Raji (cell line): ENCODE results near the gene CTSL.

Experiments
- POLR2A ChIP-seq: IDR thresholded peaks from 2 replicates; pipeline ENCODE4 v1.6.1; 2011; ENCODE audit warnings: low read depth, low read length, control low read depth; ENCODE audit not compliant: insufficient read depth

The CTSL gene

DNA sequence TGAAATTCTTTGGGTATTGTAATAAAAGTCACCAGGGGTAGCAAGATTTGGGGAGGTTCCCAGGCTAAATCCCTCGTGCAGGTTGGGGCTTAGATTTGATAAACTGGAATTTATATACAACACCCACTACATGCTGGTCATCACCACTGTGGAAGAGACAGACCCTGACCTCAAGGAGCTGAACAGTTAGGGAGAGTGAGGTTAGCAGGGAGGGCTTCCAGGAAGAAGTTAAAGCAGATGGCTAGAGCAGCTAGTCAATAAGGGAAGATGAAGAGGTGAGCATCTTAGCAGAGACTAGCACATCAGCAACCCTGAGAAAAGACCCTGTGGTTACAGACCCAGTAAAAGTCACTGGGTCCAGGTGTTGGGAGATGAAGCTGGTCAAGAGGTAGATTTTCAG is 6.4 kb downstream of the CTSL start:
- no peak for TF ChIP-seq POLR2A

DNA sequence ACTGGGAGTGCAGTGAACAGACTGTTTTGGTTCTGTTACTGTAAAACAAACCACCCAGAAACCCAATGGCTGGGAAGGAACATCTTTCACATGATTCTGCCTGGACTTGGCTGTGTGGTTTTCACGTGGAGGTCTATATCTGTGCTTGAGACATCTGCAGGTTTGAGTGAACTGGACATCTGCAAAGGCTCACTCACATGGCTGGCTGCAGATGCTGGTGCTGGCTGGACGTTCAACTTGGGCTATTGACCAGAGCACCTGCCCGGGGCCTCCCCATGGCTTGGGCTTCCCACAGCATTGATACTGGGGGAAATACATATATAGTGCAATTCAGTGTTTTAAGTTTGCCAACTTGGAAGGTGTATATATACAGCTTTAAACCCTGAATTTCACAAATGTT is 6.8 kb downstream of the CTSL start:
- TF ChIP-seq POLR2A = no peak

DNA sequence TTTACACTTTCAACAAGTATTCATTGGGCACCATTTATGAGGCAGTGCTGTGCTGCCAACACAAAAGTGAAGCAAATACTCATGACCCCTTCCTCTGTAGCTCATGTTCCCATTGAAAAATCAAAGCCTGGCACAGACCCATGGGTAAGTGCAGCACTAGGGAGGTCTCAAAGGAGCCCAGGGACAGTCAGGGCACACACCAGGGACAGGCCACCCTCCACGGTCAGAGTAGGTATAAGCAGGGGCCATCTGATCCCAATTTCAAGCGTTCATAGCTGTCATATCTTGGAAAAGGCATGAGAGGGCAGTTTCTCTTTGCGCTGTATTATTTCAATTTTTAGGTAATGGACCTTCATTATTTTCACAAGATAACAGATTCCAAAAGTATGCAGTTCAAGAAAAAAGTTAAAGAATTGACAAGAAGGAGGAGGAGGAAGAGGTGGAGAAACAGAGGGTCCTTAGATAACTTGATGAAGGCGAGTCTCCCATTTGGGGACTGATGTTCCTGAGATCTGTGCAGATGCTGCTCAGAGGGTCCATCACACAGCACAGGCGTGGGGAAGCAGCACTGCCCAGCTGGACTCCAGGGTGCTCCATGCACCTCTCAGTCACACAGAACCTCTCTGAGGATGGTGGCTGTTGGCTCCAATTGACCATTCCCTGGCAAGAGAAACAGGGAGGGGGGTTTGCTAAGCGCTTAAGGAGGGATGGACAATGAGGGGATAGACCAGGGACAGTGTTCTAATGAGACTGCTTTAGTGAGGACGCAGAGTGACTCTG is 7.5 kb downstream of the CTSL start:
- TF ChIP-seq POLR2A = no peak

DNA sequence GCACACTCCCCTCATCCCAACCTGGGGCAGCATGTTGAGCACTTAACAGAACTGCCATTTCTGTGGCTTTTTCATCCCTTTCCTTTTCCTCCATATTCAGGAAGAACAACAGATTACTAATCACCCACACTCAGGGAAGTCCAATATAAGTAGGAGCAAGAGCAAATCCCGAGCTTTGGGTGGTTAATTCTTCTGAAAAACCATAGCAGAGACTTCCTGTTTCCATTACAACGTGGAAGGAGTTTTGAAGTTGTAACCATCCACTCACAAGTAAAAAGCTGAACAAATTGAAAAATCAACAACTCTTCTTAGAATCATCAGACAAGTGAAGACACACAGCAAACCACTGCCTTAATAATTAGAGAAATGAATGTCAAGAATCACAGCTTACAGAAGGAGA is 8.2 kb downstream of the CTSL start:
- no peak for TF ChIP-seq POLR2A

DNA sequence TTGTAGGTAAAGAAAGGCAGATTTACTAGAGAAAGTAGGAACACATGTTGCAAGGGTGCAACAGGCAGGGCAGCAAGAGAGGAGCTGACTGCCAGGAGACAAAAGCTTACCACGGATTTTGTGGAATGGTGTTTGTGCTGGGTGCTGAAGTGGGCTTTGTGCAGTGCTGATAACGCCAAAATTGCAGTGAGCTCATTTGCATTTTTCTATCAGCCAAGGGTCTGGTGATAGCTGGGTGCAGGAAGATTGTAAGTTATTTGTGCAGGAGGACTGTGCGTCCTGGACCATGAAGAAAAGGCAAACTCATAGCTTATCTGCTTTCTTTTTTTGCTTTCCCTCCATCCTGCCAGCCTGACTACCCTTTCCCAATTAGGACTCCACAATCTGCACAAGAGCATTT is 13.6 kb downstream of the CTSL start:
- no peak for TF ChIP-seq POLR2A

DNA sequence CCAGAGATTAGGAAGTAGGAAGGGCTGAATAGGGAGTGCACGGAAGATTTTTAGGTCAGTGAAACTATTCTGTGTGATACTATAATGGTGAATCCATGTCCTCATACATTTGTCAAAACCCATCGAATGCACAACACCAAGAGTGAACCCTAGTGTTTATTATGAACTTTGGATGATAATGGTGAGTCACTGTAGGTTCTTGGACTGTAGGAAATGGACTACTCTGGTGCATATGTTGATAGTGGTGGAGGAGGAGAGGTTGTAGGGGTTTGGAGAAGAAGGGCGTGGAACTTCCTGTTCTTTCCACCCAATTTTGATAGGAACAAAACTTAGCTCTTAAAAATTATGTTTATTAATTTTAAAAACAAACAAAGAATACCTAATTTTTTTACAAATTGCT is 14.3 kb downstream of the CTSL start:
- no peak for TF ChIP-seq POLR2A

DNA sequence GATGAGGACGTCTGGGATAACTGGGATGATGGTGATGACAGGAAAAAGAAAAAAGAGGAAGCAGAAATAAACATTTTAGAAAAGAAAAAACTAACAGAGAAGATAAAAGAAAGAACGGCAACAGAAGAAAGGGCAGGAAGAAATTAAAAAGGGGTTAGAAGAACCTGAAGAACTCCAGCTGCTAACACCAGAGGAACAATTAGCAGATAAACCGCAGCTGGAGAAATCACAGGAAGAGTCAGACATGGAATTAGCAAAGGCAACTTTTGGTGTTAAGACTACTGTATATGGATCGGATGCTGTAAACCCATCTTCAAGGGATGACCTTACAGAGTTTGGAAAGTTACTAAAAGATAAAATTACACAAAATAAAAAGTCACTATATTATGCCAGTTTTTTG is 15.4 kb downstream of the CTSL start:
- TF ChIP-seq POLR2A = no peak

DNA sequence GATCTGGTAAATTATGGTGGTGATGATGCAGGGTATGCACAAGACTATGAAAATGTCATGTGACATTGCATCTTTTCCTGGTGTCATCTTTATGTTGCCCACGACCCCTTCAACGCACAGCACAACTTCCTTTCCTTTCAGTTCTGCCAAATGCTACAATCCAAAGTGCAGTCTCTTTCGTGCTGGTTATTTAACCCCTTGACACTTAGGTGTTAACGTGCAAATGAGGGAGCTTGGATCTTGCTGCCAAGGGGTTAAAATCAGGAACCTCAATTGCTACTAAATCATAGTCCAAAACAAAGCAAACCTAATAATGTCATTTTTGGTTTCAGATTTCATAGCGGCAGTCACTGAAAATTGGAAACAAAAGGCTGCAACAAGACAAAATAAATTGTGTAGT is 16.0 kb downstream of the CTSL start:
- no peak for TF ChIP-seq POLR2A

DNA sequence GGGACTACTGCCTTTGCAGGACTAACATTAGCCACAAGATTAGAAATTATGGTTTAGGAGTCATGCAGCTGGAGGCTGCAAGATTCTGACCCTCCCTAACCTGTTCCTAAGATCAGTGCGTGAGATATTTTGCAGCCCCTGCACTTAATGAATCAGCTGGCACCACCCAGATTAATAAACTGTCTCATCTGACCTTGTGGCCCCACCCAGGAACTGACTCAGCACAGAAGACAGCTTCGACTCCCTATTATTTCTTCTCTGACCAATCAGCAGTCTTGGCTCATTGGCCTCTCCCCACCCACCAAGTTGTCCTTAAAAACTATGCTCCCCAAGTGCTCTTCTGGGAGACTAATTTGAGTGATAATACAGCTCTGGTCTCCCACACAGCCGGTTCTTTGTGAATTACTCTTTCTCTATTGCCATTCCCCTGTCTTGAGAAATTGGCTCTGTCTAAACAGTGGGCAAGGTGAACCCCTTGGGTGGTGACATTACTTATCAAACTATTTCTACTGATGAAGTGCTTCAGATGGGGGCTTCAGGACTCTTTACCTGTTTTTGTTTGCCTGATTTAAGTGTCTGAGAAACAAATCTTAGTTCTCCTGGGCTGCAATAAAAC is 17.0 kb downstream of the CTSL start:
- no peak for TF ChIP-seq POLR2A

DNA sequence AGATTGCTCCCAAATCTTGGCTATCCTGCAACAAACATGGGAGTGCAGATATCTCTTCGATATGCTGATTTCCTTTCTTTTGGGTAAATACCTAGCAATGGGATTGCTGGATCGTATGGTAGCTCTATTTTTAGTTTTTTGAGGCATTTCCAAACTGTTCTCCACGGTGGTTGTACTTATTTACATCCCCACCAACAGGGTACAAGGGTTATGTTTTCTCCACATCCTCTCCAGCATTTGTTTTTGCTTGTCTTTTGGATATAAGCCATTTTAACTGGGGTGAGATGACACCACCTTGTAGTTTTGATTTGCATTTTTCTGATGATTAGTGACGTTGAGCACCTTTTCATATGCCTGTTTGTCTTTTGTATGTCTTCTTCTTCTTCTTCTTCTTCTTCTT is 20.3 kb downstream of the CTSL start:
- no peak for TF ChIP-seq POLR2A

DNA sequence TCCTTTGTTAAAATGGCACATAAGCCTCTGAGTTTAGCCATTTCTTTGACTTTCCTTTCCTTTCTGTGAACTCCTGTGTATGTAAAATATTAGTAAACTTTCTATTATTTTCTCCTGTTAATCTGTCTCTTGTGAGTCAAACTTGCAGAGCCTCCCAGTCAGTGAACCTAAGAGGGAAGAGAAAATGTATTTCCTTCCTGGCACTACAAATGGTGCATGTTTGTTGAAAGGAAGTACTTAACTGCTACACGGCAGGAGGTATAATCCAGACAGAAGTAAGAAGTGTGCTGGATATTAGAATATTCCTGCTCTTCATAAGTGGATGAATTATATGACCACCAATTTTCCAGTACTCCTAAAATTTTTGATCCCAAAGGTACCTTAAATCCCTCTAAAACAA is 23.0 kb downstream of the CTSL start:
- no peak for TF ChIP-seq POLR2A

DNA sequence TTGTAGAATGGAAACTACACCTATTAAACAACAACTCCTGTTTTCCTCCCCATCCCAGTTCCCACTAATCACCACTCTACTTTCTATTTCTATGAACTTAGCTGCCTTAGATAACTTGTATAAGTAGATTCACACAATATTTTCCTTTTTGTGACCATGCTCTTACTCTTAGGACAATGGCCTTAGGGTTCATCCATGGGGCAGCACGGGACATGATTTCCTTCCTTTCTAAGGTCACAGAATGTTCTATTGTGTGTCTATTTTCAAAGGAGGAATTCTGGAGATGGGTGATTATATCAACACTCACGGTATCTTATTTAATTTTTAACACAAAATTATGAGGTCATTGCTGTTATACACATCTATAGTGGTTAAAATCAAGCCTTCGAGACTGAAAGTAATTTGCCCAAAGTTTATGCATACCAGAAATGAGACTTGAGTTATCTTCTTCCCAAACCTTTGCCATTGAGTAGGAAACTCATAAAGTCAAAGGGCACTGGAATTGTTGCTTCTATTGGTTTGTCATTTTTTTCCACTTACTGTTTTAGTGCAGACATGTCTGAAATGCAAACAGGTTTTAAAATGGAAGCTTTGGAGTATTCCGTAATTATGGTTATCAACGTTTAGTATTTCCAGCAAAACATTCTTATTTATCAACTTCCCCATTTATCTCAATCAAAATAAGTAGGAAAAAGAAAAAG is 23.6 kb downstream of the CTSL start:
- no peak for TF ChIP-seq POLR2A

DNA sequence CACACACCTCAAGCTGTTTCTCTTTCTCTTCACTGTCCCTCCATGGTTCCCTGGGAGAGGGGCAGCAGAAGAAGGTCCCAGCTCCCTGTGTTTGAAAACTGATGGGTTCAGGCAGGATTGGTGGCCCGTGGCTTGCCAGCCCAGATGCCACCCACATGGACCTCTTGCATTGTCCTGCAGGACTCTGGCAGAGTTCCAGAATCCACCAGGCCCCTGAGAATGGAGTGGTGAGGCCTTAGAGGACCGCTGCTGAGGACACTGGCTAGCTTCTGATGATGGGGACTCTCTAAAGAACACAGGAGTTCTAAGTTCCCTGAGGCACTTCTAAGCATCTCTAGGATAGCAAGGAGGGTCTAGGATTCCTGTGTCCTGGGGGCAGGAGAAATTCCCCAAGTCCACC is 24.8 kb downstream of the CTSL start:
- TF ChIP-seq POLR2A = no peak

DNA sequence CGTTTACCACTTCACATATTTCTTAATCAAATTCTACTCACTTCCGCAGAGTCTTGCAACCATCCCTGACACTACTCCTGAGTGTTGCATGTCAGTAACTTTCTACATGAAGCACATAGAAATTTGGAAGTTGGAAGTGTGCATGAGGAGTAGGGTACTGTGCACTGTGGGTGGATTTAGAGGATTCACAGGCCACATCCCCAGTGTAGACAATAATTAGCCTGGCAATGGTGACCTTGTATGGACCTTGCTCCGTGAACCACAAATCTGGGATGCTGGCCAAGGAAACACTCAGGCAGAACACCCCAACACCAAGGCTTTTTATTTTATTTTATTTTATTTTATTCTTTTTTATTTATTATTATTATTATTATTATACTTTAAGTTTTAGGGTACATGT is 25.5 kb downstream of the CTSL start:
- TF ChIP-seq POLR2A = no peak

DNA sequence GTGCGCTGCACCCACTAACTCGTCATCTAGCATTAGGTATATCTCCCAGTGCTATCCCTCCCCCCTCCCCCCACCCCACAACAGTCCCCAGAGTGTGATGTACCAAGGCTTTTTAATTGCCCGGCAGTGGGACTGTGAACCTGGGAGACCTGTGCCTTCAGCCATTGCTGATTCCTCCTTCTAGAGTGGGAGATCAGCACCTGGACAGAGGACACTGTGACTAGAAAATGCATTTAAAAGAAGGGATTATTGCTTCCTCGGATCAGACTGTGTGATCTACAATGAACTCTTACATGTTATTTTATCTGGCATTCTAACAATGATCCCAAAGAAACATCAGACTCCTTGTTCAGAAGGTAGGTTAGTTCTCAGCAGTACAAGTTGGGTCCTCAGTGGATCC is 25.9 kb downstream of the CTSL start:
- TF ChIP-seq POLR2A = no peak

DNA sequence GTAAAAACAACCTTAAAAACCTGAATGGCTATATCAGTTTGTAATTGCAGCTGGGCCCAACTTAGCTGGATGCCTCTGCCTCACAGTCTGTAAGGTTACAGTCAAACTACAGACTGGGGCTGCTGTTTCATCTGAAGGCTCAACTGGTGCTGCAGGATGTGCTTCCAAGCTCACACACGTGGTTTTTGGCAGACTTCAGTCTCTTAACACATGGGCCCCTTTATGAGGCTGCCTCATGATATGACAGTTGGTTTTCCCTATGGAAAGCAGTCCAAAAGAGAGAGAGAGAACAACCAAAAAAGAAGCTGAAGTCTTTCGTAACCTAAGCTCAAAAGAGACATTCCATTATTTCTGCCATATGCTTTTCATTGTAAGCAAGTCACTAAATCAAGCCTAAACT is 27.4 kb downstream of the CTSL start:
- no peak for TF ChIP-seq POLR2A
